Gastroesophageal sphincter (tissue), 4 donors: ENCODE data around the gene MACROD2. TPM values are rescaled to one million over a fixed set of nuclear protein-coding genes. Genes with fewer than 3 reads are reported as not detected.

Experiments used
- ATAC-seq: fragments of 150-250 bp; one replicate; pipeline ENCODE4 v1.9.1; 2016; ENCODE audit warnings: mild to moderate bottlenecking, moderate library complexity
- H3K27ac ChIP-seq, 4 donors: fragments of 200-600 bp; sonication (generic) in 3 of 4; 1 replicate in 3 of 4; 2 replicates in 1 of 4; pipeline ENCODE4 v1.5.1; 2016 to 2019
- H3K27me3 ChIP-seq: fragments of 200-600 bp; sonication (generic); one replicate; pipeline ENCODE4 v1.5.1; 2019
- H3K36me3 ChIP-seq, 2 donors: fragments of 200-600 bp; sonication (generic); one replicate each; pipeline ENCODE4 v1.5.1; 2019; ENCODE audit warnings: control low read depth in 1 of 2
- H3K4me1 ChIP-seq, 3 donors: fragments of 200-600 bp; sonication (generic); 1 replicate in 2 of 3; 2 replicates in 1 of 3; pipeline ENCODE4 v1.5.1; 2016 to 2019; ENCODE audit warnings: control low read depth in 2 of 3
- H3K4me3 ChIP-seq, 2 donors: fragments of 200-600 bp; sonication (generic); one replicate each; pipeline ENCODE4 v1.5.1; 2019; ENCODE audit warnings: mild to moderate bottlenecking in 1 of 2, moderate library complexity in 1 of 2
- H3K9me3 ChIP-seq, 3 donors: fragments of 200-600 bp; sonication (generic); one replicate each; pipeline ENCODE4 v1.5.1; 2017 to 2019; ENCODE audit warnings: control low read depth in 2 of 3
- EP300 ChIP-seq: sonication (generic); formaldehyde crosslinking; IDR thresholded peaks from one replicate; pipeline ENCODE4 v1.6.1; 2017; ENCODE audit warnings: antibody characterized with exemption, mild to moderate bottlenecking
- POLR2A ChIP-seq, 2 donors: fragments of 450-650 bp; IDR thresholded peaks; one replicate each; pipeline ENCODE4 v1.6.1; 2017; ENCODE audit warnings: antibody characterized with exemption in 2 of 2, mild to moderate bottlenecking in 2 of 2, moderate library complexity in 1 of 2
- POLR2AphosphoS5 ChIP-seq: sonication (generic); formaldehyde crosslinking; IDR thresholded peaks from one replicate; pipeline ENCODE4 v1.6.1; 2017; ENCODE audit warnings: antibody characterized with exemption
- WGBS, 2 donors: methylation state at CpG; one replicate each; pipeline ENCODE4 v1.1.5; 2018; ENCODE audit warnings: low coverage in 1 of 2; 5-methylcytosine and 5-hydroxymethylcytosine counted together
- total RNA-seq, 4 donors: library from RNA; depleted of rRNA; stranded (reverse); fragments of >200 nt; gene quantifications; one replicate each; pipeline ENCODE4 v1.1.0, GENCODE V29; 2016
- TF ChIP-seq, protein P1 (sequence below), 4 experiments: fragments of 200-600 bp in 2 of 4; fragments of 450-650 bp in 2 of 4; sonication (generic) in 1 of 4; IDR thresholded peaks; one replicate each; pipeline ENCODE4 v1.5.1; 2017 to 2019; ENCODE audit warnings: antibody characterized with exemption in 4 of 4, mild to moderate bottlenecking in 2 of 4, moderate library complexity in 2 of 4

The MACROD2 gene
- total RNA-seq, 4 donors from 2014 or later = 4.0 to 12.1 (median 7.4) TPM

DNA sequence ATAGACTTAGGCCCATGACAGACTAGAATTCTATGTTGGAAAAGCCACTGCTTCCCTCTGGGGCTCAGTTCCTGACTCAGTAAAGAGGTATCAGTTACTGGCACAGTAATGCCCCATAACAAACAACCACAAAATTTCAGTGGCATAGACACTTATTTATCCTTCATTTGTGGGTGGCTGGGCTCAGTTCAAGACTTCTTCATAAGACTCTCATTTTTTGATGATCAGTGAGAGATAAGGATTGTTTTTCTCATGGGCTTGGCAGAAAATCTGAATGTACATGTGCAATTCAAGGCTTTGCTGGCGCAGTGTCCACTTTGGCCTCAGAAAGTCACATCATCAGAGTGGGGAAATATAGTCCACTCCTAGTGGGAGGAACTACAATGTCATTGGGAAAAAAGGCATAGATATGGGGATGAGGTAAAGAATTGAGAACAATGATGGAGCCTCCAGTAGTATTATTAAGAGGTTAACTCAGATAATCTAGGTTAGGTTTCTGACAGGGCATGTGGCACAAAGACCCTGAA, 726.7 kb downstream of the MACROD2 start:
- 80% methylated on average over 1 of the region's 1 CpG; no CpG with 5 or more reads in 1 of the 2 donors for WGBS, 2 donors
- no peak for TF ChIP-seq EP300
- H3K36me3 ChIP-seq = no peaks in the 10 kb centered on the region
- H3K4me1 ChIP-seq = no peaks in the 10 kb centered on the region
- H3K27me3 ChIP-seq = no peaks in the 10 kb centered on the region
- no peak for ATAC-seq
- H3K27ac ChIP-seq = no peak overlapping the region
- no peaks in the 10 kb centered on the region for H3K9me3 ChIP-seq
- H3K4me3 ChIP-seq = no peak overlapping the region

DNA sequence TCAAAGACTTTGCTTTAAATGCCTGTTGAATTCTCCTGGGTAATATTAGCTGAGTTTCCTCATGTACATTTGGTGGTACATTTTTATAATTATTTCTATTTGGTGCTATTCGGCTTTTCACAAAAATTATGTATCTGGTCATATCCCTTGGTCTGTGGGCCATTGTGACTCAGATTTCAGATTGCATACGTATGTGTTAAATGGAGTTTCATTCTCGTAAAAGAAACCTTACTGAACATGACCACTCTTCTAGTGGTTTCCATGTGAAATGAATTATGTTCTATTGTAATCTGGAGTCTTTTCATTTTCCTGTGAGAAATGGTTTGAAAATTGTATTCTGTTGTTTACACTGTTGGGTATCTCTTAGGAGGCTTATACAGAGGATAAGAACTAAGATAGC, 728.3 kb downstream of the MACROD2 start:
- TF ChIP-seq POLR2AphosphoS5 (no peak), POLR2A (IDR thresholded peaks at IDR 0.05) (no peak), EP300 (no peak)
- TF ChIP-seq, protein P1, sequence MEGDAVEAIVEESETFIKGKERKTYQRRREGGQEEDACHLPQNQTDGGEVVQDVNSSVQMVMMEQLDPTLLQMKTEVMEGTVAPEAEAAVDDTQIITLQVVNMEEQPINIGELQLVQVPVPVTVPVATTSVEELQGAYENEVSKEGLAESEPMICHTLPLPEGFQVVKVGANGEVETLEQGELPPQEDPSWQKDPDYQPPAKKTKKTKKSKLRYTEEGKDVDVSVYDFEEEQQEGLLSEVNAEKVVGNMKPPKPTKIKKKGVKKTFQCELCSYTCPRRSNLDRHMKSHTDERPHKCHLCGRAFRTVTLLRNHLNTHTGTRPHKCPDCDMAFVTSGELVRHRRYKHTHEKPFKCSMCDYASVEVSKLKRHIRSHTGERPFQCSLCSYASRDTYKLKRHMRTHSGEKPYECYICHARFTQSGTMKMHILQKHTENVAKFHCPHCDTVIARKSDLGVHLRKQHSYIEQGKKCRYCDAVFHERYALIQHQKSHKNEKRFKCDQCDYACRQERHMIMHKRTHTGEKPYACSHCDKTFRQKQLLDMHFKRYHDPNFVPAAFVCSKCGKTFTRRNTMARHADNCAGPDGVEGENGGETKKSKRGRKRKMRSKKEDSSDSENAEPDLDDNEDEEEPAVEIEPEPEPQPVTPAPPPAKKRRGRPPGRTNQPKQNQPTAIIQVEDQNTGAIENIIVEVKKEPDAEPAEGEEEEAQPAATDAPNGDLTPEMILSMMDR (IDR thresholded peaks at IDR 0.05) = no peak

DNA sequence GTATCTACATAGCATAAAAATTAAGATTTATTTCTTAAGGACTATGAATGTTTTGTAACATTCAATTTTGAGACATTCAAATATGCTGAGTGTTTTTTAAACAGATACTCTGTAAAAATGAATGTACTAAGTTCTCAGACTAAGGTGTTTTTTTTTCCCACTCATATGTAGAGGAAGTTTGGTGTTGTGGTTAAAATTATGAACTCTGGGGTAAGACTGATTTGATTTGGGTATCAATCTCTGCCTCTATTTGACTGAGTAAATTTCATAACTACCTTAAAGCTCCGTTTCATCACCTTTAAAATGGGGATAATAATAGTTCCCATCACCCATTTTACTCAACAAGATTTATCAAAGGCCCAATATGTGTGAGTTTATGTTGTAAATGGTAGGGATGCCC, 728.7 kb downstream of the MACROD2 start:
- 81% methylated on average over 1 of the region's 1 CpG; no CpG with 5 or more reads in 1 of the 2 donors for WGBS, 2 donors
- Histone ChIP-seq H3K4me1 (no peaks in the 10 kb centered on the region), H3K36me3 (no peaks in the 10 kb centered on the region), H3K4me3 (no peak overlapping the region), H3K9me3 (no peaks in the 10 kb centered on the region), H3K27ac (no peak overlapping the region), H3K27me3 (no peaks in the 10 kb centered on the region)
- TF ChIP-seq POLR2A (IDR thresholded peaks at IDR 0.05) (no peak), POLR2AphosphoS5 (no peak)
- ATAC-seq = no peak

More for the DNA sequence above, 728.3 kb downstream of the MACROD2 start:
- ATAC-seq = no peak
- no peaks in the 10 kb centered on the region for H3K9me3 ChIP-seq
- no peak overlapping the region for H3K4me3 ChIP-seq
- no peaks in the 10 kb centered on the region for H3K36me3 ChIP-seq
- H3K4me1 ChIP-seq = no peaks in the 10 kb centered on the region
- WGBS, 2 donors = 85 to 88% methylated on average over 3 of the region's 3 CpGs
- H3K27ac ChIP-seq = no peak overlapping the region
- H3K27me3 ChIP-seq = no peaks in the 10 kb centered on the region

DNA sequence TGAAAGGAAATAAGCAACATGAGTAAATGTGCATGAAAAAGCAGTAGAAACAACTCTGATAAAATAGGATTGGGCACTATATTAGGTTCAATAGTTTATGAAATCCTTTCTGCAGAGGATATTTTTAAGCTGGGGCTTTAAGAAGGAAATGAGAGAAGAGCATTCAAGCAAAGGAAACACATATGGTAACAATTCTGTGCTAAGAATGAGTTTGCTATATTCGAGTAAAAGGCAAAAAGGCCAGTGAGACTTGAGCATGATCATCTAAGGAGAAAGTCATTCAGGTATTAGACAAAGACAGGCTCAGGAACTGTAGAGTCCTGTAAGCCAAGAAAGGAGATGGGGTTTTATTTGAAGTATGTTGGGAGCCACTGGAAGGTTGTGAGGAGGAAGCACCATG, 729.2 kb downstream of the MACROD2 start:
- Histone ChIP-seq H3K36me3 (no peaks in the 10 kb centered on the region), H3K4me1 (no peaks in the 10 kb centered on the region), H3K9me3 (no peaks in the 10 kb centered on the region), H3K27me3 (no peaks in the 10 kb centered on the region), H3K4me3 (no peak overlapping the region), H3K27ac (no peak overlapping the region)
- WGBS, 2 donors = 50 to 100% methylated on average over 1 of the region's 1 CpG
- TF ChIP-seq, protein P1 (IDR thresholded peaks at IDR 0.05) = no peak
- TF ChIP-seq POLR2A (IDR thresholded peaks at IDR 0.05) = no peak
- TF ChIP-seq POLR2AphosphoS5 = no peak
- no peak for TF ChIP-seq EP300
- ATAC-seq = no peak

DNA sequence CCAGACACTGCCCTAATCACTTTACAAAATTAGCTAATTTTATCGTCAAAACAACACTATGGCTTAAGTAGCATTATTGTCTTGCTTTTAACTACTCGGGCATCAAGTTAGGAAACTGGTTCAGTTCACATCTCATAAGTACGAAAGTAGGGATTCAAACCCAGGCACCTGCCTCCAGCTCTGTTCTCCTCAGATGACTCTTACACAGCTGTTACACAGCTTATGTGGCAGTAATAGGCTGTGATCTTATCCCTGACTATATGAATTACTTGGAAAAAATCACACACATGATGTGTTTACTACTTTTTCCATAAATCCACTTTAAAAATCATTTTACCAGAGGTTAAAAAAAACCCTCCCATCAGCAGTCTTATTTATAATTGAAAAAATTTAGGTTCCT, 731.3 kb downstream of the MACROD2 start:
- no peaks in the 10 kb centered on the region for H3K36me3 ChIP-seq
- H3K27me3 ChIP-seq = no peaks in the 10 kb centered on the region
- no peak for TF ChIP-seq EP300
- no peak for TF ChIP-seq POLR2AphosphoS5
- no peak for TF ChIP-seq POLR2A (IDR thresholded peaks at IDR 0.05)
- TF ChIP-seq, protein P1 (IDR thresholded peaks at IDR 0.05) = no peak
- H3K4me3 ChIP-seq = no peak overlapping the region
- no peaks in the 10 kb centered on the region for H3K4me1 ChIP-seq
- no peak overlapping the region for H3K27ac ChIP-seq
- WGBS, 2 donors = 78 to 96% methylated on average over 2 to 3 of the region's 3 CpGs
- no peaks in the 10 kb centered on the region for H3K9me3 ChIP-seq
- no peak for ATAC-seq

DNA sequence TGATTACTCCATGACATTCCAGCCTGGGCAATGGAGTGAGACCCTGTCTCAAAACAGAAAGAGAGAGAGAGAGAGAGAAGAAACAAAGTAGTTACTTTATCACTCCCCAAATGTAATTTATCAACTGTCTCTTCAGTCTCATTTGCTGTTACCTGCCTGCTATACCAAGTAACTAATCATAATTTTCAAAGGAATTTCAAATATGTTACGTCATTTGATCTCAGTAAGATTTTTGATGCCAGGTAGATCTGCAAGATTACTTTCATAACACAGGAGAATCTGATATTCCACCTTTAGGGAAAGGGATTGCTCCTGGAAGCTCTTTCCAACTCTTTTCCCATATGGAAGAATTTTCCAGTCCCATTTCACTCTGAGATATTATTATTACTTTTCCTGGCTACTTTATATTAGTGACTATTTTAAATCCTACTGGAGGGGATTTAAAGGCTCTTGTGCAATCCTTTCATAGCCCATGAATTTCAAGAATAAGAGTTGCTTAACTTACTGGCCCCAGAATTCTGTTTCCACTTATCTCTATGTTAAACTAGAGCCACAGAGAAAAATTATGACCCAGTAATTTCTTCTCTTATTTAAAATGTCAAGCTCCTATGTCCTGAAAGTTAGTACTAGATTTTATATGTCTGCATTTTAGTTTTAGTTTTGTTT, 732.3 kb downstream of the MACROD2 start:
- TF ChIP-seq, protein P1 (IDR thresholded peaks at IDR 0.05) = no peak
- TF ChIP-seq POLR2A (IDR thresholded peaks at IDR 0.05) = no peak
- TF ChIP-seq EP300 = no peak
- TF ChIP-seq POLR2AphosphoS5 = no peak
- no peak overlapping the region for H3K4me3 ChIP-seq
- H3K9me3 ChIP-seq = no peaks in the 10 kb centered on the region
- no peaks in the 10 kb centered on the region for H3K36me3 ChIP-seq
- H3K27me3 ChIP-seq = no peaks in the 10 kb centered on the region
- 89 to 100% methylated on average over 1 of the region's 1 CpG for WGBS, 2 donors
- H3K4me1 ChIP-seq = no peaks in the 10 kb centered on the region
- ATAC-seq = no peak
- no peak overlapping the region for H3K27ac ChIP-seq
